ENCODE data around the gene FLVCR1. TPM values are rescaled to one million over a fixed set of nuclear protein-coding genes. Genes with fewer than 3 reads are reported as not detected.

Gene FLVCR1
- total RNA-seq, 1 experiment from 2014 or later: 26.4 TPM

DNA sequence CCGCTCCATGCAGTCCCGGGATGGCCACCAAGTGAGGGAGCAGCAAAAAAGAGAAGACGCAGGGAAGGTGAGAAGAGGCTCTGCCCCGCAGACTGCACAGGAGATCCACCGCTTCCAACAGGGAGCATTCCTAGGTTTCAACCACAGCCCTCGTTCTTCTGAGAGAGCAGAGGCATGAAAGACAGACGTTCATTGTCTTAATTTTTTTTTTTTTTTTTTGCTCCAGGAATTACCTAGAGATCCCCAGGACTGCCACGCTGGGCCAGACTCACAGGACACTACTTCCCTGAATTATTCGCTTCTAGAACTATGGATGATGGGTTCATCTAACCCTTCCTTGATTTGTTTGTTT is 59.0 kb downstream of the FLVCR1 start:
- ChIA-PET POLR2A (ENCODE audit: low non-redundant PET) (no interaction called here), CTCF (no interaction called here)
- H3K36me3 ChIP-seq (ENCODE audit: insufficient read depth, low read length, poor library complexity, severe bottlenecking): no peaks in the 10 kb centered on the region
- no peak overlapping the region for H3K4me3 ChIP-seq (ENCODE audit: low read depth, low read length, poor library complexity, severe bottlenecking)
- no peaks in the 10 kb centered on the region for H3K9me3 ChIP-seq (ENCODE audit: low read depth, low read length, poor library complexity, severe bottlenecking)
- no peaks in the 10 kb centered on the region for H3K27me3 ChIP-seq (replicated peaks; ENCODE audit: insufficient read depth, low read depth, low read length, poor library complexity)
- no peak overlapping the region for H3K27ac ChIP-seq (ENCODE audit: low read depth, low read length, poor library complexity, severe bottlenecking)
- H3K4me1 ChIP-seq (ENCODE audit: insufficient read depth, low read length, poor library complexity, severe bottlenecking): peaks cover 6% of the 10 kb centered on the region
- TF ChIP-seq CTCF (conservative IDR thresholded peaks at IDR 0.05; ENCODE audit: low read depth, low read length): no peak
- no peak for TF ChIP-seq EZH2 (IDR thresholded peaks at IDR 0.05; ENCODE audit: borderline replicate concordance, low read depth, low read length, poor library complexity, severe bottlenecking)
- no TSS peak for BruUV-seq (replicated peaks)
- DNase-seq (ENCODE audit: low spot score): no peak
- intact Hi-C loops (cut with micrococcal nuclease; ENCODE audit: unreplicated experiment): no loop called here

DNA sequence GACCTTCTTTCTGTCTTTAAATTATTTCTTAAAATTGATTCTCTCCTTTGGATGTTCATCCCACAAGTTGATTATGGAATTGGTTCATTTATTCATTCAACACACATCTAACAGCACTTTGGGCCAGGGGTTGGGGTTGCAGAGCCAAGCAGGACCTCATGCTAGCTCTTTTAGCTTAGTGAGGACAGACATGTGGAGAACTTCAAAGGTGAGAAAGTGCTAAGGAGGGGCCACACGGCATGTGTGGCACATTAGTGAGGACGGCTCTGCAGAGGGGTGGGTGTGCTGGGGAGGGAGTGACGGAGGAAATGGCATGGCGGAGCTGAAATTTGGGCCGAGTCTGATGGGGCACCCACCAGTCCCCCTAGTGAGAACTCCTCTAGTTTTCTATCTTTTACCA is 59.8 kb downstream of the FLVCR1 start:
- intact Hi-C loops (cut with micrococcal nuclease; ENCODE audit: unreplicated experiment): no loop called here
- TF ChIP-seq EZH2 (IDR thresholded peaks at IDR 0.05; ENCODE audit: borderline replicate concordance, low read depth, low read length, poor library complexity, severe bottlenecking): no peak
- no peak for TF ChIP-seq CTCF (conservative IDR thresholded peaks at IDR 0.05; ENCODE audit: low read depth, low read length)
- BruUV-seq (replicated peaks): no TSS peak
- Histone ChIP-seq H3K27me3 (replicated peaks; ENCODE audit: insufficient read depth, low read depth, low read length, poor library complexity) (no peaks in the 10 kb centered on the region), H3K36me3 (ENCODE audit: insufficient read depth, low read length, poor library complexity, severe bottlenecking) (no peaks in the 10 kb centered on the region), H3K4me3 (ENCODE audit: low read depth, low read length, poor library complexity, severe bottlenecking) (no peak overlapping the region), H3K27ac (ENCODE audit: low read depth, low read length, poor library complexity, severe bottlenecking) (no peak overlapping the region), H3K4me1 (ENCODE audit: insufficient read depth, low read length, poor library complexity, severe bottlenecking) (peaks cover 6% of the 10 kb centered on the region), H3K9me3 (ENCODE audit: low read depth, low read length, poor library complexity, severe bottlenecking) (no peaks in the 10 kb centered on the region)
- ChIA-PET POLR2A (ENCODE audit: low non-redundant PET) (no interaction called here), CTCF (no interaction called here)
- DNase-seq (ENCODE audit: low spot score): no peak

DNA sequence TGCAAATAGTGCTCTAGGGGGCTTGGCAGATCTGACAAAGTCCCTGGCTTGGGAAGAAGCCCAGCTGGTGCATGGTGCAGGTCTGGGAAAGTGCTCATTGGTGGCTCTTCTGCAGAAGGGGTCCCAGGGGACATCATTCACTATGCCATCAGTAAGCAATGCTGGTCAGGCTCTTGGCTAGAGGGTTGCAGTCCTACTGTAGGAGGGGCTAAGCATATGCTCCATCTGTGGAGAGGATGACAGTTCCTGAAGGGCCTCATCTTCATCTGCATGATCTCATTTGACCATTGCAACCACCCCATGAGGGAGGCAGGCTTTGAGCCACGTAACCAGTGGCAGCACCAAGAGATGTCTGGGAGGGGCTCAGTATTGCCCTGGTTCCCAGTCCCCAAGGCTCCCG is 60.7 kb downstream of the FLVCR1 start:
- POLR2A ChIA-PET (ENCODE audit: low non-redundant PET): no interaction called here
- H3K4me3 ChIP-seq (ENCODE audit: low read depth, low read length, poor library complexity, severe bottlenecking): no peak overlapping the region
- H3K27ac ChIP-seq (ENCODE audit: low read depth, low read length, poor library complexity, severe bottlenecking): no peak overlapping the region
- H3K27me3 ChIP-seq (replicated peaks; ENCODE audit: insufficient read depth, low read depth, low read length, poor library complexity): no peaks in the 10 kb centered on the region
- no peaks in the 10 kb centered on the region for H3K36me3 ChIP-seq (ENCODE audit: insufficient read depth, low read length, poor library complexity, severe bottlenecking)
- H3K4me1 ChIP-seq (ENCODE audit: insufficient read depth, low read length, poor library complexity, severe bottlenecking): peaks cover 6% of the 10 kb centered on the region
- CTCF ChIA-PET: no interaction called here
- H3K9me3 ChIP-seq (ENCODE audit: low read depth, low read length, poor library complexity, severe bottlenecking): no peaks in the 10 kb centered on the region
- BruUV-seq (replicated peaks): no TSS peak
- no peak for TF ChIP-seq CTCF (conservative IDR thresholded peaks at IDR 0.05; ENCODE audit: low read depth, low read length)
- no peak for TF ChIP-seq EZH2 (IDR thresholded peaks at IDR 0.05; ENCODE audit: borderline replicate concordance, low read depth, low read length, poor library complexity, severe bottlenecking)
- DNase-seq (ENCODE audit: low spot score): no peak
- intact Hi-C loops (cut with micrococcal nuclease; ENCODE audit: unreplicated experiment): no loop called here

Data from A673 (cell line).